HepG2 (cell line): Measurements from ENCODE around the gene MCOLN1. TPM values are rescaled to one million over a fixed set of nuclear protein-coding genes. Genes with fewer than 3 reads are reported as not detected.

Experiments used
- DMAP1 ChIP-seq: IDR thresholded peaks from 2 replicates; pipeline ENCODE4 v1.6.1; 2016
- EZH2 ChIP-seq: conservative IDR thresholded peaks from 2 replicates; pipeline ENCODE4 v1.6.1; 2012; ENCODE audit warnings: mild to moderate bottlenecking, low read depth, low read length, moderate library complexity
- KDM4B ChIP-seq: sonication (generic); formaldehyde crosslinking; IDR thresholded peaks from 2 replicates; pipeline ENCODE4 v1.4.0; 2020; ENCODE audit warnings: missing genetic modification reagents
- MATR3 ChIP-seq: sonication (generic); formaldehyde crosslinking; IDR thresholded peaks from 2 replicates; pipeline ENCODE4 v1.4.0; 2020; ENCODE audit warnings: missing genetic modification reagents
- MED1 ChIP-seq: sonication (generic); formaldehyde crosslinking; IDR thresholded peaks from 2 replicates; pipeline ENCODE4 v1.4.0; 2020; ENCODE audit warnings: missing genetic modification reagents
- MEF2D ChIP-seq: sonication (generic); formaldehyde crosslinking; IDR thresholded peaks from 2 replicates; pipeline ENCODE4 v1.5.1; 2020; ENCODE audit warnings: mild to moderate bottlenecking, missing genetic modification reagents
- MXD3 ChIP-seq: IDR thresholded peaks from 2 replicates; pipeline ENCODE4 v1.6.1; 2016; ENCODE audit warnings: mild to moderate bottlenecking, missing biosample characterization, missing genetic modification reagents
- NFATC3 ChIP-seq: sonication (generic); formaldehyde crosslinking; IDR thresholded peaks from 2 replicates; pipeline ENCODE4 v1.5.1; 2020; ENCODE audit warnings: mild to moderate bottlenecking, missing genetic modification reagents
- NFE2L2 ChIP-seq: fragments of 150-350 bp; IDR thresholded peaks from 2 replicates; pipeline ENCODE4 v1.6.1; 2014; ENCODE audit warnings: low read length
- NFRKB ChIP-seq: fragments of 450-650 bp; IDR thresholded peaks from 2 replicates; pipeline ENCODE4 v1.6.1; 2017
- NR1H2 ChIP-seq: sonication (generic); formaldehyde crosslinking; IDR thresholded peaks from 2 replicates; pipeline ENCODE4 v1.8.1; 2022; ENCODE audit warnings: low read depth, missing genetic modification reagents, borderline replicate concordance
- RBFOX2 ChIP-seq: fragments of 200-400 bp; formaldehyde crosslinking; IDR thresholded peaks from 2 replicates; pipeline ENCODE4 v1.6.1; 2017; ENCODE audit warnings: low read depth, mild to moderate bottlenecking, low read length
- STAG1 ChIP-seq: sonication (generic); formaldehyde crosslinking; IDR thresholded peaks from 2 replicates; pipeline ENCODE4 v1.4.0; 2020; ENCODE audit warnings: missing genetic modification reagents
- STAT5B ChIP-seq: sonication (generic); formaldehyde crosslinking; IDR thresholded peaks from 2 replicates; pipeline ENCODE4 v1.4.0; 2020; ENCODE audit warnings: missing genetic modification reagents
- YY1 ChIP-seq: IDR thresholded peaks from 2 replicates; pipeline ENCODE4 v1.6.1; 2011; ENCODE audit warnings: low read length, low read depth, moderate library complexity, mild to moderate bottlenecking; ENCODE audit not compliant: insufficient read depth, insufficient replicate concordance
- ZBTB40 ChIP-seq, 2 experiments: fragments of 450-650 bp in 1 of 2; sonication (generic) in 1 of 2; formaldehyde crosslinking in 1 of 2; IDR thresholded peaks; 2 replicates each; pipeline versions ENCODE4 v1.6.1 to v1.8.0; 2016 to 2022; ENCODE audit warnings: antibody characterized with exemption in 1 of 2, mild to moderate bottlenecking in 1 of 2, missing genetic modification reagents in 1 of 2
- ZFP36L2 ChIP-seq: sonication (generic); formaldehyde crosslinking; IDR thresholded peaks from 2 replicates; pipeline ENCODE4 v1.4.0; 2020; ENCODE audit warnings: missing genetic modification reagents
- ZNF121 ChIP-seq: sonication (generic); formaldehyde crosslinking; IDR thresholded peaks from 2 replicates; pipeline ENCODE4 v1.5.0; 2020; ENCODE audit warnings: mild to moderate bottlenecking, missing genetic modification reagents
- ZNF562 ChIP-seq: sonication (generic); formaldehyde crosslinking; IDR thresholded peaks from 2 replicates; pipeline ENCODE4 v1.8.0; 2022; ENCODE audit warnings: missing genetic modification reagents, borderline replicate concordance
- ZNF605 ChIP-seq: sonication (generic); formaldehyde crosslinking; IDR thresholded peaks from 2 replicates; pipeline ENCODE4 v1.8.0; 2022; ENCODE audit warnings: mild to moderate bottlenecking, missing genetic modification reagents
- polyA plus RNA-seq, 8 experiments: library from polyadenylated mRNA; depleted of rRNA in 3 of 8; stranded (reverse) in 7 of 8; unstranded in 1 of 8; fragments of >200 nt; fragmentation: Illumina TruSeq in 4 of 8; extraction: Trizol in 4 of 8; gene quantifications; 2 replicates each; pipeline versions ENCODE4 v1.2.1 to v1.2.3, GENCODE V29; 2011 to 2016; ENCODE audit warnings: low read depth in 4 of 8, missing spikeins in 1 of 8, mixed read lengths in 1 of 8; ENCODE audit not compliant: insufficient read depth in 1 of 8
- total RNA-seq, 5 experiments: library from RNA; depleted of rRNA; stranded (reverse); fragments of >200 nt; fragmentation: Illumina TruSeq; extraction: Trizol; gene quantifications; 2 replicates each; pipeline ENCODE4 v1.2.3, GENCODE V29; 2016; ENCODE audit warnings: low read depth in 1 of 5

MCOLN1 gene
- total and polyA plus RNA-seq, 2 of the 13 experiments (the other 11 are each of a cell fraction or from before 2014, with no cell fraction given): 3.4 to 15.7 TPM

- TF ChIP-seq MED1 (CRISPR knock-in tag) (no peak; the same call in 1 of the 2 replicates), MATR3 (CRISPR knock-in tag) (no peak), NFATC3 (CRISPR knock-in tag) (no peak), ZBTB40 (IDR thresholded peaks at IDR 0.05) (no peak), ZBTB40 (CRISPR knock-in tag; IDR thresholded peaks at IDR 0.05) (no peak; the same call in 1 of the 2 replicates), ZNF562 (CRISPR knock-in tag) (no peak), EZH2 (no peak), ZFP36L2 (CRISPR knock-in tag) (no peak), NR1H2 (CRISPR knock-in tag) (no peak), RBFOX2 (peak; percentile 82), MXD3 (peak; percentile 54), MEF2D (no peak; the same call in 1 of the 2 replicates), YY1 (peak; percentile 85), ZNF605 (CRISPR knock-in tag) (no peak; the same call in 1 of the 2 replicates), ZNF121 (CRISPR knock-in tag) (0 out of 2 replicates have a peak, but pooled peaks have one; percentile 19), KDM4B (CRISPR knock-in tag) (peak; percentile 36; the same call in 1 of the 2 replicates), STAG1 (peak; percentile 37), NFRKB (no peak), DMAP1 (CRISPR knock-in tag) (peak; percentile 41; the same call in 1 of the 2 replicates), STAT5B (no peak), NFE2L2 (no peak)
Observed at GRCh38 chr19:7535047-7535997, 12.9 kb downstream of the MCOLN1 start, which contains the start of gene PNPLA6 (continued).
